Lung (tissue), 12 donors: ENCODE results near the gene CACNA1D. TPM values are rescaled to one million over a fixed set of nuclear protein-coding genes. Genes with fewer than 3 reads are reported as not detected.

Experiments used
- ATAC-seq: fragments of 200-7000 bp; cut with Tn5 transposase; one replicate; pipeline ENCODE4 v1.9.1; 2020; ENCODE audit warnings: moderate number of reproducible peaks; ENCODE audit not compliant: insufficient read depth, low FRiP score
- DNase-seq, 3 donors: peaks; one replicate each; pipeline ENCODE4 v3.0.0-alpha.2; 2013 to 2017
- H3K27ac ChIP-seq, 2 donors: one replicate each; pipeline ENCODE4 v1.5.1; 2013; ENCODE audit warnings: mild to moderate bottlenecking in 2 of 2, moderate library complexity in 2 of 2, control low read depth in 1 of 2, inconsistent platforms in 1 of 2, low read depth in 1 of 2, low read length in 1 of 2
- H3K27me3 ChIP-seq, 3 donors: one replicate each; pipeline ENCODE4 v1.5.1; 2013; ENCODE audit warnings: low read length in 2 of 3; ENCODE audit not compliant: control insufficient read depth in 3 of 3, insufficient read depth in 3 of 3
- H3K36me3 ChIP-seq, 4 donors: one replicate each; pipeline ENCODE4 v1.5.1; 2013; ENCODE audit warnings: low read length in 4 of 4, mild to moderate bottlenecking in 1 of 4, moderate library complexity in 1 of 4; ENCODE audit not compliant: control insufficient read depth in 4 of 4, insufficient read depth in 4 of 4
- H3K4me1 ChIP-seq, 5 donors: one replicate each; pipeline ENCODE4 v1.5.1; 2013; ENCODE audit warnings: low read length in 5 of 5, mild to moderate bottlenecking in 2 of 5, moderate library complexity in 1 of 5; ENCODE audit not compliant: control insufficient read depth in 5 of 5, insufficient read depth in 5 of 5
- H3K4me3 ChIP-seq: one replicate; pipeline ENCODE4 v1.5.1; 2013; ENCODE audit warnings: mild to moderate bottlenecking, control low read depth, moderate library complexity
- H3K9ac ChIP-seq, 2 donors: one replicate each; pipeline ENCODE4 v1.5.1; 2013; ENCODE audit warnings: low read length in 2 of 2, control low read depth in 1 of 2; ENCODE audit not compliant: insufficient read depth in 1 of 2
- H3K9me3 ChIP-seq, 4 donors: one replicate each; pipeline ENCODE4 v1.5.1; 2013; ENCODE audit warnings: low read length in 3 of 4, mild to moderate bottlenecking in 1 of 4, moderate library complexity in 1 of 4; ENCODE audit not compliant: control insufficient read depth in 4 of 4, insufficient read depth in 3 of 4
- CTCF ChIP-seq: IDR thresholded peaks from 2 replicates; pipeline ENCODE4 v1.5.1; 2012; ENCODE audit warnings: mild to moderate bottlenecking; ENCODE audit errors: control extremely low read depth, extremely low read depth
- WGBS, 2 donors: extraction: QIAGEN DNeasy Blood & Tissue Kit; methylation state at CpG; one replicate each; pipeline ENCODE4 v1.1.7; 2013; 5-methylcytosine and 5-hydroxymethylcytosine counted together
- polyA plus RNA-seq, 2 donors: library from polyadenylated mRNA; stranded (reverse); fragments of 200-250 nt; gene quantifications; one replicate each; pipeline ENCODE4 v1.2.1, GENCODE V29; 2013
- total RNA-seq, 2 donors: library from RNA; depleted of rRNA in 1 of 2; stranded (reverse); fragments of >200 nt in 1 of 2; gene quantifications; one replicate each; pipeline ENCODE4 v1.2.1, GENCODE V29; 2014 to 2021
- donor health status: control.
- donor health status: control.
- donor health status: Bipolar disorder and iron deficiency.
- donor health status: healthy.
- donor health status: DM: yes; HTN: yes; CAD: no.

Gene CACNA1D
- total and polyA plus RNA-seq, 4 donors, result 2.7 to 96.8 (median 23.1) TPM

- Histone ChIP-seq H3K4me3 (no peak overlapping the region), H3K36me3 (no peaks in the 10 kb centered on the region), H3K27ac (no peak overlapping the region), H3K9me3 (no peaks in the 10 kb centered on the region), H3K4me1 (peaks cover 0 to 7% (median 3%) of the 10 kb centered on the region in 5 donors), H3K9ac (no peak overlapping the region), H3K27me3 (peaks cover 0 to 9% (median 8%) of the 10 kb centered on the region in 3 donors)
- ATAC-seq (no peak), DNase-seq (peak; percentile 72 to 86 (median 81))
- TF ChIP-seq CTCF, result no peak
- 47 to 57% methylated on average over 5 of the region's 5 CpGs for WGBS, 2 donors
Observed at GRCh38 chr3:53850895-53851294, 356.5 kb downstream of the CACNA1D start.

DNA sequence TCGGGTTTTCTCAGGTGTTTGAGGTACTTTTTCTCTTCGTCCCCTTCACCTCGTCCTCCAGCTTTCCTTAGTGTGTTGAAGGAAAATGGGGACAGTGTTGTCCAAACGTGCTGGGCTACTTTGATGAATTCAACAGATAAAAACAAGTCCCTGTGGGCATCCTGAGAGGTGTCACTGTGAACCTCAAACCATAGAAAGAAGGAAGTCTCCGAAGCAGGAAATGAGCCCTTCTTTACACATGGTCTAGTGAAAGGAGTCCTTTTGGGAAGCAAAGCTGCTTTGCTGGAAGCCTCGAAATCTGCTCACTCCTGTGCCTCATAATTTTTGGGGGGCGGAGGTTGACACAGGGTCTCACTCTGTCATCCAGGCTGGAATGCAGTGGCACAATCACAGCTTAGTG is 362.6 kb downstream of the CACNA1D start:
- DNase-seq (no peak), ATAC-seq (no peak)
- no peak overlapping the region for H3K27ac ChIP-seq
- peaks cover 0 to 8% (median 4%) of the 10 kb centered on the region in 4 donors for H3K36me3 ChIP-seq
- TF ChIP-seq CTCF, result no peak
- H3K4me3 ChIP-seq, result no peak overlapping the region
- no peak overlapping the region for H3K9ac ChIP-seq
- H3K4me1 ChIP-seq, result peaks cover 0 to 2% (median 0%) of the 10 kb centered on the region in 5 donors
- 58 to 59% methylated on average over 7 of the region's 7 CpGs for WGBS, 2 donors
- H3K9me3 ChIP-seq, result no peaks in the 10 kb centered on the region
- H3K27me3 ChIP-seq, result no peaks in the 10 kb centered on the region

GRCh38 chr3:53858096-53858741 is 363.8 kb downstream of the CACNA1D start:
- no peak overlapping the region for H3K27ac ChIP-seq
- 82 to 87% methylated on average over 7 of the region's 7 CpGs for WGBS, 2 donors
- H3K4me1 ChIP-seq, result peaks cover 0 to 2% (median 0%) of the 10 kb centered on the region in 5 donors
- no peak for TF ChIP-seq CTCF
- no peak overlapping the region for H3K9ac ChIP-seq
- H3K36me3 ChIP-seq, result peaks cover 3 to 17% (median 8%) of the 10 kb centered on the region in 4 donors
- H3K27me3 ChIP-seq, result no peaks in the 10 kb centered on the region
- DNase-seq, result no peak
- no peak overlapping the region for H3K4me3 ChIP-seq
- H3K9me3 ChIP-seq, result no peaks in the 10 kb centered on the region
- no peak for ATAC-seq
